GM12873 (cell line): ENCODE results near the gene ABHD2.

ENCODE experiments used
- TF ChIP-seq, protein P1 (sequence below): IDR thresholded peaks from 2 replicates; pipeline ENCODE4 v1.5.1; 2012; ENCODE audit warnings: low read depth, mild to moderate bottlenecking, moderate library complexity, low read length, control low read depth; ENCODE audit not compliant: insufficient read depth; ENCODE audit errors: missing control alignments

Gene ABHD2

GRCh38 chr15:89127054-89127702 is 38.9 kb downstream of the ABHD2 start:
- TF ChIP-seq, protein P1, sequence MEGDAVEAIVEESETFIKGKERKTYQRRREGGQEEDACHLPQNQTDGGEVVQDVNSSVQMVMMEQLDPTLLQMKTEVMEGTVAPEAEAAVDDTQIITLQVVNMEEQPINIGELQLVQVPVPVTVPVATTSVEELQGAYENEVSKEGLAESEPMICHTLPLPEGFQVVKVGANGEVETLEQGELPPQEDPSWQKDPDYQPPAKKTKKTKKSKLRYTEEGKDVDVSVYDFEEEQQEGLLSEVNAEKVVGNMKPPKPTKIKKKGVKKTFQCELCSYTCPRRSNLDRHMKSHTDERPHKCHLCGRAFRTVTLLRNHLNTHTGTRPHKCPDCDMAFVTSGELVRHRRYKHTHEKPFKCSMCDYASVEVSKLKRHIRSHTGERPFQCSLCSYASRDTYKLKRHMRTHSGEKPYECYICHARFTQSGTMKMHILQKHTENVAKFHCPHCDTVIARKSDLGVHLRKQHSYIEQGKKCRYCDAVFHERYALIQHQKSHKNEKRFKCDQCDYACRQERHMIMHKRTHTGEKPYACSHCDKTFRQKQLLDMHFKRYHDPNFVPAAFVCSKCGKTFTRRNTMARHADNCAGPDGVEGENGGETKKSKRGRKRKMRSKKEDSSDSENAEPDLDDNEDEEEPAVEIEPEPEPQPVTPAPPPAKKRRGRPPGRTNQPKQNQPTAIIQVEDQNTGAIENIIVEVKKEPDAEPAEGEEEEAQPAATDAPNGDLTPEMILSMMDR: no peak

DNA sequence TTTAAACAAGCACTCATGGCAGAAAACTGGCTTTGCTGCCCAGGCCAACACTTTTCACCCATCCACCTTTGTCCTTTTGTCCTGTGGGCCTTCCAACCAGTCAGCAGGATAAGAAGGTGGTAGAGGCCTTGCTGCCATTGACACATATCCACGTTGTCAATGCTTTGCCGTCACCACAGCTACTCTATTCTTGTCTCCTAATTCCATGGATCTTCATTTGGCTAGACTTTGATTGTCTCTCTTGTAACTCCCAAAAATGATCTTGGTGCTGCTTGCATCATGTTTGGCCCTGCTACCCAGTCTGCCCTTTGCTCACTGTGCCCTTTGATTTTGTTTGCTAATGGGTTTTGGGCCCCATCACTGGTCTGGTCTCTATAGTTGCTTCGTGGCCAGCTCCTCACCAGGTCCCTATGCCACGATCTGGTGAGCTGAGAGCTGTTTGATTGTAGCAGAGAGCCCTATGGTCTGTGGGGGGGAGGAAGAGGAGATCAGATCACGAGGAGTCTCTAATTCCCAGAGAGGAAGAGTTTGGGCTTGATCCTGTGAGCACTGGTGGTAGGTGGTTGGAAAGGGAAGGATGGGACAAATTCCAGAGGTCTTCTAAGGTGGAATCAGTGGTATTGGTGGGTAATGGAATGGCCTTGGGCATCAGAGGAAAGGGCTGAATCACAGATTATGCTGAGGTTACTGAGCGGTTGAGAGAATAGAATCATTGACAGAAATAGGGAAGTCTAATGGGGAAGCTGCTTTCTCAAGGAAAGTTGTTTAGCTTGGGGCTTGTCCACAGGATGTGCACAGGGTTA is 40.3 kb downstream of the ABHD2 start:
- TF ChIP-seq, protein P1: no peak

DNA sequence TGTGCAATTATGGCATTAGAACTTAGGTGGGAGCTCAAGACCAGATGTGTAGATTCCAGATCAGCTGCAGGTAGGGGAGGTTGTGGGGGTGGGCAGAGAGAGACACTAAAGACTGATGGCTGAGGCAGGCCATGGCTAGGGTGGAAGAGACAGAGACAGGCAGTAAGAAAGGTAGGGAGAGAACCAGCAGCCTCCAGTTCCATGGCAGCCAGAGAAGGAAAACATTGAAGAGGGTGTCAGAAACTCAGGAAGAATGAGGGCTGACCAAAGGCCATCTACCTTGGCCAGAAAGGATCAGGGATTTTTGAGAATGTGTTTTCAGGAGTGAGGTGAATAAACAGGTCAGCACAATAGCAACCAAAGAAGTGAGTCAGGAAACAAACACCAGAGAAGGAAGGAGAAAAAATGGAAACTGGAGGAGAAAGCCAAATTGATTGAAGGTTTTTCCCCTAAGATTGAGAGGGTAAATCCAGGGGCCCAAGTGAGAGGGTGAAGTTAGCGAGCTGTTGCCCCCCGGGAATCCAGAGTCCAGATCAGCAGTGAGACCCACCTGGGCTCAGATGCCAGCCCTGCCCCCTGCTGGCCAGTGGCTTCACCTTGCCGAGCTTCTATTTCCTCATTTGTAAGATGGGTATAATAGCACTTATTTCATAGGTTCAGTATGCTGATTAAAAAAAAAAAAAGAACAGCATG is 41.0 kb downstream of the ABHD2 start:
- TF ChIP-seq, protein P1: peak; percentile 84

DNA sequence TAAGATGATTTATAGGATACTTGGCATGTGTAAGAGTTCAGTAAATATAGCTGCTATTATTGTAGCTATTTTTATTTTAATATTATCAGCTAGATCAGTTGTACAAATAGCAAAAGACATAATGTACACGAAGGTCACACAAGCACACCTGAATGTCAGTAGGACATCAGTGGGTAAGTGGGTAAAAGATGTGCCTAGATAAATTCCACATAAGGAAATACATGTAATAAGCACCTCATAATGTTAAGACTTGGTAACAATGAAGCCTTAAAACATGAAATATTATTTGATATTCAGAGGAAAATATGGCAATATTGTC is 41.5 kb downstream of the ABHD2 start:
- TF ChIP-seq, protein P1: no peak

GRCh38 chr15:89130201-89130600 is 41.9 kb downstream of the ABHD2 start:
- TF ChIP-seq, protein P1: no peak

GRCh38 chr15:89131731-89132130 is 43.5 kb downstream of the ABHD2 start:
- TF ChIP-seq, protein P1: no peak
